Panc1 (cell line): ENCODE data around the gene CLASRP. TPM values are rescaled to one million over a fixed set of nuclear protein-coding genes. Genes with fewer than 3 reads are reported as not detected.

ENCODE experiments used
- ATAC-seq: fragments of 200-7000 bp; cut with Tn5 transposase; 2 replicates; pipeline ENCODE4 v1.9.1; 2020; ENCODE audit warnings: mild to moderate bottlenecking, moderate library complexity
- BruUV-seq: library from RNA; stranded (reverse); fragments of 400-500 nt; replicated peaks from 2 replicates; lab custom pipeline; 2021; lab: Mats Ljungman, UMichigan
- CTCF ChIA-PET: fragments of 300-600 bp; sonication (Branson Sonifier 250); formaldehyde crosslinking; loops from one replicate; lab custom pipeline; 2022; ENCODE audit warnings: antibody characterized with exemption; lab: Charles Lee
- POLR2A ChIA-PET: fragments of 300-600 bp; sonication (Branson Sonifier 250); formaldehyde crosslinking; loops from one replicate; lab custom pipeline; 2022; ENCODE audit warnings: antibody characterized with exemption; lab: Charles Lee
- DNase-seq: peaks from one replicate; pipeline ENCODE4 v3.0.0-alpha.2; 2010; ENCODE audit warnings: low read depth, low spot score
- H3K27ac ChIP-seq: 2 replicates; pipeline ENCODE4 v1.5.1; 2011; ENCODE audit warnings: mild to moderate bottlenecking, low read length, inconsistent platforms
- H3K27me3 ChIP-seq: fragments of 200-500 bp; sonication (Bioruptor generic); 2 replicates; pipeline ENCODE4 v1.6.0; 2014; ENCODE audit warnings: low read length, inconsistent platforms; ENCODE audit not compliant: control insufficient read depth, insufficient read depth
- H3K36me3 ChIP-seq: fragments of 200-500 bp; sonication (Bioruptor generic); 2 replicates; pipeline ENCODE4 v1.5.1; 2014; ENCODE audit warnings: inconsistent platforms, mild to moderate bottlenecking, low read length, moderate library complexity; ENCODE audit not compliant: control insufficient read depth, insufficient read depth
- H3K4me1 ChIP-seq: 2 replicates; pipeline ENCODE4 v1.5.1; 2011; ENCODE audit warnings: inconsistent platforms, mild to moderate bottlenecking, low read length, moderate library complexity; ENCODE audit not compliant: control insufficient read depth, insufficient read depth
- H3K4me3 ChIP-seq, 2 experiments: 2 replicates each; pipeline ENCODE4 v1.5.1; 2011 to 2012; ENCODE audit warnings: low read depth in 2 of 2, low read length in 2 of 2, mild to moderate bottlenecking in 2 of 2, inconsistent platforms in 1 of 2, moderate library complexity in 1 of 2
- H3K9me3 ChIP-seq: fragments of 200-500 bp; sonication (Bioruptor generic); 2 replicates; pipeline ENCODE4 v1.5.1; 2014; ENCODE audit warnings: low read depth, mild to moderate bottlenecking, inconsistent platforms, low read length, moderate library complexity; ENCODE audit not compliant: control insufficient read depth, insufficient read depth
- POLR2AphosphoS5 ChIP-seq: IDR thresholded peaks from 2 replicates; pipeline ENCODE4 v1.6.1; 2012; ENCODE audit warnings: mild to moderate bottlenecking, low read depth, low read length, moderate library complexity
- SIN3A ChIP-seq: IDR thresholded peaks from 2 replicates; pipeline ENCODE4 v1.6.1; 2012; ENCODE audit warnings: low read depth, mild to moderate bottlenecking, low read length, moderate library complexity, borderline replicate concordance; ENCODE audit not compliant: insufficient read depth
- TCF7L2 ChIP-seq: IDR thresholded peaks from 2 replicates; pipeline ENCODE4 v1.6.1; 2011; ENCODE audit warnings: mild to moderate bottlenecking, low read depth, low read length, inconsistent platforms
- in situ Hi-C: cut with HindIII; loops from 2 replicates; pipeline ENCODE4 v1.10.0; 2016; ENCODE audit warnings: low sequenced_read_pairs, low pct_unique_long_range_greater_than_20kb
- intact Hi-C: fragments of 100-400 bp; cut with micrococcal nuclease; formaldehyde crosslinking; loops from one replicate; pipeline ENCODE4 v1.10.0; 2022; ENCODE audit not compliant: unreplicated experiment
- total RNA-seq: library from RNA; stranded (reverse); gene quantifications from one replicate; pipeline ENCODE4 v1.2.1, GENCODE V29; 2021; ENCODE audit not compliant: unreplicated experiment
- TF ChIP-seq, protein P1 (sequence below): fragments of 450-650 bp; IDR thresholded peaks from 2 replicates; pipeline ENCODE4 v1.5.1; 2017; ENCODE audit warnings: mild to moderate bottlenecking
- TF ChIP-seq, protein P2 (sequence below), 2 experiments: IDR thresholded peaks; 2 replicates each; pipeline ENCODE4 v1.6.1; 2011 to 2012; ENCODE audit warnings: low read depth in 2 of 2, control low read depth in 1 of 2, low read length in 1 of 2, mild to moderate bottlenecking in 1 of 2, moderate library complexity in 1 of 2; ENCODE audit not compliant: insufficient read depth in 1 of 2

Gene CLASRP
- total RNA-seq, 1 experiment from 2014 or later: 72.4 TPM

DNA sequence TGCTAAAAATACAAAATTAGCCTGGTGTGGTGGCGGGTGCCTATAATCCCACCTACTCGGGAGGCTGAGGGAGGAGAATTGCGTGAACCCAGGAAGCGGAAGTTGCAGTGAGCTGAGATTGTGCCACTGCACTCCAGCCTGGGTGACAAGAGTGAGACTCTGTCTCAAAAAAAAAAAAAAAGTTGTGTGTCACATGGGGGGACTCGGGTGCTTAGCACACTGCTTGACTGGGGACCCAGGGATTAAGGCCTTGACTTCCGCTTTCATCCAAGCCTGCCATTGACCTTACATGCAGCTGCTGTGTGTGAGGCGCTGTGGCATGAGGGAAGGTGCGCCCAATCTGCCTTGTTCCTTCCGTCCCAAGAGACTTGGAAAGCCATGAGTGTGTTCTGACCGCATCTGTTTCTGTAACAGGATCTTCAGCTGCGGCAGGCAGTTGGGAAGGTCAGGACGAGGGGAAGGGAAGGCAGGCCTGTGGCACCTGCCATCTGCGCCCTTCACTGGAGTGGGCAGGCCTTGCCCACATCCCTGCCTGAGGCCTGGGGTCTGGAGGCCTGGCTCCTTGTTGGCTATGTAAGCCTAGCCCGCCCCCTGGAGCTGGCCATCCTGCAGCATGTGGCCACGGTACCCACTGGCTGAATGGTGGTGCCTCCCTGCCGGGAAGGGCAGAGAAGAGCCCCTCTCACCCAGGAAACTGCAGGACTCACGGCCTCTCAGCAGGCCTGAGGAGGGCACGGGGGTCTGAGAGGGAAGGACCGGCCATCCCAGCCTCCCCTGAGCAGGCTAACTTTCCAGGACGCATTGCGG, 77.2 kb downstream of the CLASRP start:
- DNase-seq (no peak), ATAC-seq (no peak)
- Histone ChIP-seq H3K4me1 (peaks cover 4% of the 10 kb centered on the region; the same call in 1 of the 2 replicates), H3K27me3 (no peaks in the 10 kb centered on the region), H3K4me3 (no peak overlapping the region), H3K27ac (no peak overlapping the region), H3K36me3 (no peaks in the 10 kb centered on the region), H3K9me3 (no peaks in the 10 kb centered on the region)
- intact Hi-C loops (no loop called here), in situ Hi-C loops (no loop called here)
- POLR2A ChIA-PET: interaction anchor here (0.7 kb wide), 1 partner anchor 14 kb away, joined by 5 read pairs; no protein-coding TSS in a partner anchor
- CTCF ChIA-PET: no interaction called here
- no TSS peak for BruUV-seq
- TF ChIP-seq, protein P1, sequence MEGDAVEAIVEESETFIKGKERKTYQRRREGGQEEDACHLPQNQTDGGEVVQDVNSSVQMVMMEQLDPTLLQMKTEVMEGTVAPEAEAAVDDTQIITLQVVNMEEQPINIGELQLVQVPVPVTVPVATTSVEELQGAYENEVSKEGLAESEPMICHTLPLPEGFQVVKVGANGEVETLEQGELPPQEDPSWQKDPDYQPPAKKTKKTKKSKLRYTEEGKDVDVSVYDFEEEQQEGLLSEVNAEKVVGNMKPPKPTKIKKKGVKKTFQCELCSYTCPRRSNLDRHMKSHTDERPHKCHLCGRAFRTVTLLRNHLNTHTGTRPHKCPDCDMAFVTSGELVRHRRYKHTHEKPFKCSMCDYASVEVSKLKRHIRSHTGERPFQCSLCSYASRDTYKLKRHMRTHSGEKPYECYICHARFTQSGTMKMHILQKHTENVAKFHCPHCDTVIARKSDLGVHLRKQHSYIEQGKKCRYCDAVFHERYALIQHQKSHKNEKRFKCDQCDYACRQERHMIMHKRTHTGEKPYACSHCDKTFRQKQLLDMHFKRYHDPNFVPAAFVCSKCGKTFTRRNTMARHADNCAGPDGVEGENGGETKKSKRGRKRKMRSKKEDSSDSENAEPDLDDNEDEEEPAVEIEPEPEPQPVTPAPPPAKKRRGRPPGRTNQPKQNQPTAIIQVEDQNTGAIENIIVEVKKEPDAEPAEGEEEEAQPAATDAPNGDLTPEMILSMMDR: no peak
- TF ChIP-seq POLR2AphosphoS5 (no peak), TCF7L2 (no peak), SIN3A (no peak)
- TF ChIP-seq, protein P2, sequence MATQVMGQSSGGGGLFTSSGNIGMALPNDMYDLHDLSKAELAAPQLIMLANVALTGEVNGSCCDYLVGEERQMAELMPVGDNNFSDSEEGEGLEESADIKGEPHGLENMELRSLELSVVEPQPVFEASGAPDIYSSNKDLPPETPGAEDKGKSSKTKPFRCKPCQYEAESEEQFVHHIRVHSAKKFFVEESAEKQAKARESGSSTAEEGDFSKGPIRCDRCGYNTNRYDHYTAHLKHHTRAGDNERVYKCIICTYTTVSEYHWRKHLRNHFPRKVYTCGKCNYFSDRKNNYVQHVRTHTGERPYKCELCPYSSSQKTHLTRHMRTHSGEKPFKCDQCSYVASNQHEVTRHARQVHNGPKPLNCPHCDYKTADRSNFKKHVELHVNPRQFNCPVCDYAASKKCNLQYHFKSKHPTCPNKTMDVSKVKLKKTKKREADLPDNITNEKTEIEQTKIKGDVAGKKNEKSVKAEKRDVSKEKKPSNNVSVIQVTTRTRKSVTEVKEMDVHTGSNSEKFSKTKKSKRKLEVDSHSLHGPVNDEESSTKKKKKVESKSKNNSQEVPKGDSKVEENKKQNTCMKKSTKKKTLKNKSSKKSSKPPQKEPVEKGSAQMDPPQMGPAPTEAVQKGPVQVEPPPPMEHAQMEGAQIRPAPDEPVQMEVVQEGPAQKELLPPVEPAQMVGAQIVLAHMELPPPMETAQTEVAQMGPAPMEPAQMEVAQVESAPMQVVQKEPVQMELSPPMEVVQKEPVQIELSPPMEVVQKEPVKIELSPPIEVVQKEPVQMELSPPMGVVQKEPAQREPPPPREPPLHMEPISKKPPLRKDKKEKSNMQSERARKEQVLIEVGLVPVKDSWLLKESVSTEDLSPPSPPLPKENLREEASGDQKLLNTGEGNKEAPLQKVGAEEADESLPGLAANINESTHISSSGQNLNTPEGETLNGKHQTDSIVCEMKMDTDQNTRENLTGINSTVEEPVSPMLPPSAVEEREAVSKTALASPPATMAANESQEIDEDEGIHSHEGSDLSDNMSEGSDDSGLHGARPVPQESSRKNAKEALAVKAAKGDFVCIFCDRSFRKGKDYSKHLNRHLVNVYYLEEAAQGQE (IDR thresholded peaks at IDR 0.05; ENCODE audit: insufficient read depth in 1 of 2, low read depth in 2 of 2, low read length in 1 of 2): no peak

DNA sequence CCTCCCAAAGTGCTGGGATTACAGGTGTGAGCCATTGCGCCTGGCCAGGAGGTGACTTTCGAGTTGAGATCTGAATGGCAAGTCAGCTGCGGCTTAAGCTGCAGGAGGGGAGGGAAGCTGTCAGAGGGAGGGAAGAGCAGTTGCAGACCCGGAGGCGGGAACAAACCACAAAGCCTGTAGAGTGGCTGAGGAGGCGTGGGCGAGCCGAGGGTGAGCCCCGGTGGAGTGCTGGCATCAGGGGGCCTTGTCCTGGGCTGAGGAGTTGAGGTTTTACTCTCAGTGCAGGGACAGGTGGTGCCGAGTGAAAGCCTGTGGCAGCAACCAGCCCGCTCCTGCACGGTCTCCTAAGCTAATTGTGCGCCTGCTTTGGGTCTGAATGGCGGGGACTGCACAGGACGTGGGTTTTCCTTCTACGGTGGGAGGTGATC, 78.3 kb downstream of the CLASRP start:
- no peaks in the 10 kb centered on the region for H3K27me3 ChIP-seq
- DNase-seq (no peak), ATAC-seq (no peak)
- peaks cover 4% of the 10 kb centered on the region; the same call in 1 of the 2 replicates for H3K4me1 ChIP-seq
- TF ChIP-seq, protein P2 (IDR thresholded peaks at IDR 0.05; ENCODE audit: insufficient read depth in 1 of 2, low read depth in 2 of 2, low read length in 1 of 2): no peak
- TF ChIP-seq POLR2AphosphoS5 (no peak), TCF7L2 (no peak), SIN3A (no peak)
- TF ChIP-seq, protein P1: no peak
- no peak overlapping the region for H3K4me3 ChIP-seq
- no peaks in the 10 kb centered on the region for H3K9me3 ChIP-seq
- ChIA-PET POLR2A (no interaction called here), CTCF (no interaction called here)
- in situ Hi-C loops (no loop called here), intact Hi-C loops (no loop called here)
- no peak overlapping the region for H3K27ac ChIP-seq
- no TSS peak for BruUV-seq
- no peaks in the 10 kb centered on the region for H3K36me3 ChIP-seq
